GM12872 (cell line): ENCODE measurements around the gene TDG.

Experiments used
- TF ChIP-seq, protein P1 (sequence below): IDR thresholded peaks from 3 replicates; pipeline ENCODE4 v1.5.1; 2011; ENCODE audit warnings: low read depth, mild to moderate bottlenecking, low read length, moderate library complexity; ENCODE audit not compliant: insufficient read depth

TDG gene

DNA sequence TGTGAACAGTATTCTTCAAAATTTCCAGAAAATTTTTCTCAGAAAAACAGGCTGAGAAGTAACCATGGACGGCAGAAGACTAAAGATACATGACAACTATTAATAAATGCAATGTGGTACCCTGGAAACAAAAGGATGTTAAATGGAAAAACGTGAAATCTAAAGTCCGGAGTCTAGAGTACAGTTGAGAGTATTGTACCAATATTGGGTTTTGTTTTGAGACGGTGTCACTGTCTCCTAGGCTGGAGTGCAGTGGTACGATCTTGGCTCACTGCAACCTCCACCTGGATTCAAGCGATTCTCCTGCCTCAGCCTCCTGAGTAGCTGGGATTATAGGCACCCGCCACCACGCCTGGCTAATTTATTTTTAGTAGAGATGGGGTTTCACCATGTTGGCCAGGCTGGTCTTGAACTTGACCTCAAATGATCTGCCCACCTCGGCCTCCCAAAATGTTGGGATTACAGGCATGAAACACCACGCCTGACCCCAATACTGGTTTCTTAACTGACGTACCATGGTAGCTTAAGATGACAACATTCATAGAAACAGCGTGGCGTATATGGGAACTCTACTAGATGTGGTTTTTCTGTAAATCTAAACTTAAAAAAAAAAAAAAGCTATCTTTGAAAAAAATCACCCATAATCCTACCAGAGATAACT is 16.8 kb upstream of the TDG start:
- TF ChIP-seq, protein P1, sequence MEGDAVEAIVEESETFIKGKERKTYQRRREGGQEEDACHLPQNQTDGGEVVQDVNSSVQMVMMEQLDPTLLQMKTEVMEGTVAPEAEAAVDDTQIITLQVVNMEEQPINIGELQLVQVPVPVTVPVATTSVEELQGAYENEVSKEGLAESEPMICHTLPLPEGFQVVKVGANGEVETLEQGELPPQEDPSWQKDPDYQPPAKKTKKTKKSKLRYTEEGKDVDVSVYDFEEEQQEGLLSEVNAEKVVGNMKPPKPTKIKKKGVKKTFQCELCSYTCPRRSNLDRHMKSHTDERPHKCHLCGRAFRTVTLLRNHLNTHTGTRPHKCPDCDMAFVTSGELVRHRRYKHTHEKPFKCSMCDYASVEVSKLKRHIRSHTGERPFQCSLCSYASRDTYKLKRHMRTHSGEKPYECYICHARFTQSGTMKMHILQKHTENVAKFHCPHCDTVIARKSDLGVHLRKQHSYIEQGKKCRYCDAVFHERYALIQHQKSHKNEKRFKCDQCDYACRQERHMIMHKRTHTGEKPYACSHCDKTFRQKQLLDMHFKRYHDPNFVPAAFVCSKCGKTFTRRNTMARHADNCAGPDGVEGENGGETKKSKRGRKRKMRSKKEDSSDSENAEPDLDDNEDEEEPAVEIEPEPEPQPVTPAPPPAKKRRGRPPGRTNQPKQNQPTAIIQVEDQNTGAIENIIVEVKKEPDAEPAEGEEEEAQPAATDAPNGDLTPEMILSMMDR = no peak

DNA sequence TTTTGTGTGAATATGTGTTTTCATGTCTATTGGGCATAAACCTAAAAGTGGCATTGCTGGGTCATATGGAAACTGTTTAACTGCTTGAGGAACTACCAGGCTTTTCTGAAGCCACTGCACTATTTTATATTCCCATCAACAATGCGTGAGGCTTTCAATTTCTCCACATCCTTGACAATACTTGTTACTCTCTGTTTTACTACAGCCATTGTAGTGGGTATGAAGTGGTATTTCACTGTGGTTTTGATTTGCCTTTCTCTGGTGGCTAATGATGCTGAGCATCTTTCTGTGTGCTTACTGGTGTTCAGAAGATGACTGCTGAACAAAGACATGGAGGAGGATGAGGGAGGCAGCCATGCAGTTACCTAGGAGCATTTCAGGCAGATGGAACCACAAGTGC is 13.2 kb upstream of the TDG start:
- TF ChIP-seq, protein P1 = no peak

DNA sequence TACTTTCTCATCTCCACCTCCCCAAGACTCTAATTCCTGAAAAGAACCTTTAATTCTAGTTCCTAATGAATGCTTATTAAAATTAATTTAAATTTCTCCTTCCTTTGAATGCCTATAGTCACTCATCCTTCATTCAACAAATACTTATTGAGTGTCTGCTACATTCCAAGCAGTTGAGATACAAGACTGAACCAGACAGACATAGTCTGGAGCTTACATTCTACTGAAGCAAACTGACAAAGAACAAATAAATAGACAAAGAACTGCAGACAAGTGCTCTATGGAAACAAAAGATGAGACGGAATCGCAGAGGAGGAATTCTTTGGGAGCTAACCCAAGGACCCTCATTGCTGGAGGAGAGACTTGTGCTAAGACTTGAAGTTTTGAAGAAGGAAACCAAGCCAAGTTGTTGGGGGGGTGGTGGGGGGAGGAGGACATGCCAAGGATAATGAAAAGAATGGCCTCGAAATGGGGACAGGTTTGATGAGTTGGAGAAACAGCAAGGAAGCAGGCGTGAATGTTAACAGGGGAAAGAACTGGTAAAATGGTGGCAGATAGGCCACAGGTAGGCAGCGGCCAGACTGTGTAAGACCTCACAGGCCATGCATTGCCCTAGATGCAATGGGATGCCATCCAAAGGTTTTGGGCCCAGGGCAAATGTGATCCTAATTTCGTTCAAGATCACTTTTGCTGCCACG is 9.7 kb upstream of the TDG start:
- TF ChIP-seq, protein P1 = no peak

DNA sequence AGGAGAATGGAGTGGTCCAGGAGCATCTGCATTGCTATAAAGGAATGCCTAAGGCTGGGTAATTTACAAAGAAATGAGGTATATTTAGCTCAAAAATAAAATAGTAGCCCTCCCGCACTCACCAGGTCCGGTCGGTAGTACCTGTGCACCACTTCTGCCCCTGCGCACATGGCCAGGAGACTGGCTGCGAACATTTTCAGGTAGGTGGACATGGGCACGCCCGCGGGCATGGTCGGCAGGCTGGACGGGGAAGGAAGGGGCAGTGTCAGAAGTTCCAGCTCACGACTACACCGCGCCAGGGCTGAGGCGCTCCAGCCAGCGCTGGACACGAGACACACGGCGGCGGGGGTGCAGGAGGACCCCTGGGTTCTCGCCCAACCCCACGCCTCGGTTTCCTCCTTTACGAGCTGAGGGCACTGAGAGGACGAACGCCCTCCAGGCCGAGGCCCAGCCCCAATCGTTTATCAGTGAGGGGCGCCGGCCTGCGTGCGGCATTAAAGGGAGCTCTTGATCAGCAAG is 9.1 kb upstream of the TDG start:
- TF ChIP-seq, protein P1 = no peak

DNA sequence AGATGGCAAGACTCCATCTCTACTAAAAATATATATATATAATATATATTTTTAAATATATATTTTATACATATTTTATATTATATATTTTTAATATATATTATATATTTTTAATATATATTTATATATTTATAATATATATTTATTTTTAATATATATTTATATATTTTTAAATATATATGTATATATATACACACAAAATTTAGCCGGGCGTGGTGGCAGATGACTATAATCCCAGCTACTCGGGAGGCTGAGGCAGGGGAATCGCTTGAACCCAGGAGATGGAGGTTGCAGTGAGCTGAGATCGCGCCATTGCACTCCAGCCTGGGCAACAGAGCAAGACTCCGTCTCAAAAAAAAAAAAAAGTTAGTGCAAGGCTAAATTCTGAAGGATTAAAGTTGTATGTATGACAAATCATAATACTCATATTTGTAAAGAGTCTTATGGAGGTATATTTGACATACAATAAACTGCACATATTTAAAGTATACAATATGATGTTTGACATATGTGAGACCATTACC is 7.7 kb upstream of the TDG start:
- TF ChIP-seq, protein P1 = no peak

DNA sequence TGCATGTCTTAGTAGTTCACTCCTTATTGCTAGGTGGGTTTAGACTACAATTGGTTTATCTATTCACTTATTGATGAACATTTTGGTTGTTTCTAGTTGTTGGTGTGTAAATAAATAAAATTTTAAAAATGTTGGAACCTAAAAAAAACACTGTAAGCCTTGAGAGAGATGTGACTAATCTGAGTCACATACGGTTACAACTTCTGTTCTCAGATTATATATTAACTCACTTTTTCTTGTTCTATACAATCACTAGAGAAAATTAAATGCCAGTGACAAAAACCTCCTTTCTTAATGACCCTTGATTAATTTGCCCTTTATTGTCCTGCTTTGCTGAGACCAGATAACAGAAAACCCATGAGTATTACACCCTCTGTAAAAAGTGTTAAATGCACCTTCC is 7.1 kb upstream of the TDG start:
- TF ChIP-seq, protein P1 = no peak

DNA sequence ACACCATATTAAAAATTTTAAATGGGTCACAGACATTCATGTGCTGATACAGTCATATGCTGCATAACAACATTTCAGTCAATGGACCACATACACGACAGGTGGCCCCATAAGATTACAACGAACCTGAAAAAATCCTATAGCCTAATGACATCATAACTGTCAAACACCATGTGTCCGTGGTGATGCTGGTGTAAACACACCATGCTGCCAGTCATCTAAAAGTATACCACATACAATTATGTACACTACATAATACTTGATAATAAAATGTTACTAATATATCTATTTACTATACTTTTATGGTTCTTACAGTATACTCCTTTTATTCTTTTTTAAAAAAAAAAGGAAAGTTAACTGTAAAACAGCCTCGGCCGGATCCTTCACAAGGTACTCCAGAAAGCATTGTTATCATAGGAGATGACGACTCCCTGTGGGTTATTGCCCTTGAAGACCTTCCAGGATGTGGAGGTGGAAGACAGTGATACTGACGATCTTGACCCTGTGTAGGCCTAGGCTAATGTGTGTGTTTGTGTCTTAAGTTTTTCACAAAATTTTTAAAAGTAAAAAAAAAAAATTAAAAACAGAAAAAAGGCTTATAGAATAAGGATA is 5.0 kb upstream of the TDG start:
- TF ChIP-seq, protein P1 = no peak
